WTC11 (cell line): Measurements from ENCODE around the gene TNP1. TPM values are rescaled to one million over a fixed set of nuclear protein-coding genes. Genes with fewer than 3 reads are reported as not detected.

Experiments
- ATF2 ChIP-seq: sonication (generic); formaldehyde crosslinking; IDR thresholded peaks from 2 replicates; pipeline ENCODE4 v1.8.1; 2022; ENCODE audit warnings: low read depth, missing genetic modification reagents, borderline replicate concordance
- FOXP1 ChIP-seq: sonication (generic); formaldehyde crosslinking; IDR thresholded peaks from 2 replicates; pipeline ENCODE4 v1.8.0; 2022; ENCODE audit warnings: missing genetic modification reagents, mild to moderate bottlenecking, moderate library complexity, borderline replicate concordance
- MYBL2 ChIP-seq: sonication (generic); formaldehyde crosslinking; IDR thresholded peaks from 2 replicates; pipeline ENCODE4 v1.8.1; 2023; ENCODE audit warnings: mild to moderate bottlenecking, moderate library complexity, missing genetic modification reagents
- TCF7 ChIP-seq: sonication (generic); formaldehyde crosslinking; IDR thresholded peaks from 2 replicates; pipeline ENCODE4 v1.8.0; 2022; ENCODE audit warnings: mild to moderate bottlenecking, low read depth, missing genetic modification reagents, moderate library complexity
- ZNF138 ChIP-seq: sonication (generic); formaldehyde crosslinking; conservative IDR thresholded peaks from 2 replicates; pipeline ENCODE4 v1.8.1; 2022; ENCODE audit warnings: mild to moderate bottlenecking, moderate library complexity, missing genetic modification reagents
- ZNF263 ChIP-seq: sonication (generic); formaldehyde crosslinking; IDR thresholded peaks from 2 replicates; pipeline ENCODE4 v1.8.1; 2022; ENCODE audit warnings: low read depth, mild to moderate bottlenecking, moderate library complexity, missing genetic modification reagents
- ZNF317 ChIP-seq: sonication (generic); formaldehyde crosslinking; IDR thresholded peaks from 2 replicates; pipeline ENCODE4 v1.8.1; 2023; ENCODE audit warnings: low read depth, mild to moderate bottlenecking, moderate library complexity, missing genetic modification reagents, borderline replicate concordance
- ZNF425 ChIP-seq: fragments of 250-450 bp; sonication (Bioruptor Pico); conservative IDR thresholded peaks from 2 replicates; pipeline ENCODE4 v1.9.0; 2021; ENCODE audit warnings: mild to moderate bottlenecking
- ZNF512 ChIP-seq: sonication (generic); formaldehyde crosslinking; IDR thresholded peaks from 2 replicates; pipeline ENCODE4 v1.8.1; 2022; ENCODE audit warnings: missing genetic modification reagents, borderline replicate concordance
- total RNA-seq: library from RNA; stranded (reverse); gene quantifications from 3 replicates; pipeline ENCODE4 v1.2.3, GENCODE V29; 2021
- TF ChIP-seq, protein P1 (sequence below): sonication (generic); formaldehyde crosslinking; IDR thresholded peaks from 2 replicates; pipeline ENCODE4 v1.8.0; 2022; ENCODE audit warnings: mild to moderate bottlenecking, missing genetic modification reagents
- TF ChIP-seq, protein P2 (sequence below): sonication (generic); formaldehyde crosslinking; IDR thresholded peaks from 2 replicates; pipeline ENCODE4 v1.8.0; 2022; ENCODE audit warnings: mild to moderate bottlenecking, missing genetic modification reagents

Gene TNP1
- total RNA-seq, 1 experiment from 2014 or later = not detected

- TF ChIP-seq ZNF317 (CRISPR knock-in tag) = no peak
- no peak for TF ChIP-seq TCF7 (CRISPR knock-in tag)
- no peak for TF ChIP-seq MYBL2 (CRISPR knock-in tag)
- no peak for TF ChIP-seq ZNF263 (CRISPR knock-in tag)
- no peak for TF ChIP-seq ZNF138 (CRISPR knock-in tag)
- no peak for TF ChIP-seq ZNF512
- no peak for TF ChIP-seq ZNF425 (CRISPR knock-in tag)
- no peak for TF ChIP-seq ATF2 (CRISPR knock-in tag)
- TF ChIP-seq FOXP1 (CRISPR knock-in tag) = no peak
- TF ChIP-seq, protein P1, sequence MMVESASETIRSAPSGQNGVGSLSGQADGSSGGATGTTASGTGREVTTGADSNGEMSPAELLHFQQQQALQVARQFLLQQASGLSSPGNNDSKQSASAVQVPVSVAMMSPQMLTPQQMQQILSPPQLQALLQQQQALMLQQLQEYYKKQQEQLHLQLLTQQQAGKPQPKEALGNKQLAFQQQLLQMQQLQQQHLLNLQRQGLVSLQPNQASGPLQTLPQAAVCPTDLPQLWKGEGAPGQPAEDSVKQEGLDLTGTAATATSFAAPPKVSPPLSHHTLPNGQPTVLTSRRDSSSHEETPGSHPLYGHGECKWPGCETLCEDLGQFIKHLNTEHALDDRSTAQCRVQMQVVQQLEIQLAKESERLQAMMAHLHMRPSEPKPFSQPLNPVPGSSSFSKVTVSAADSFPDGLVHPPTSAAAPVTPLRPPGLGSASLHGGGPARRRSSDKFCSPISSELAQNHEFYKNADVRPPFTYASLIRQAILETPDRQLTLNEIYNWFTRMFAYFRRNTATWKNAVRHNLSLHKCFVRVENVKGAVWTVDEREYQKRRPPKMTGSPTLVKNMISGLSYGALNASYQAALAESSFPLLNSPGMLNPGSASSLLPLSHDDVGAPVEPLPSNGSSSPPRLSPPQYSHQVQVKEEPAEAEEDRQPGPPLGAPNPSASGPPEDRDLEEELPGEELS (CRISPR knock-in tag) = no peak
- TF ChIP-seq, protein P2, sequence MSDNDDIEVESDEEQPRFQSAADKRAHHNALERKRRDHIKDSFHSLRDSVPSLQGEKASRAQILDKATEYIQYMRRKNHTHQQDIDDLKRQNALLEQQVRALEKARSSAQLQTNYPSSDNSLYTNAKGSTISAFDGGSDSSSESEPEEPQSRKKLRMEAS = no peak
These were observed 49.3 kb downstream of the TNP1 start (continued) for GRCh38 chr2:216810399-216811160.

Other genes with a start within 250 kb of the TNP1 start
- 514 to 873 TPM (median 854 TPM) in 3 replicates for gene IGFBP2, start 226.6 kb downstream of the TNP1 start, total RNA-seq
- 5.3 to 12.5 TPM (median 6.4 TPM) in 3 replicates for gene IGFBP5, start 164.5 kb downstream of the TNP1 start, total RNA-seq